ENCODE measurements around the gene HOXC10.

HOXC10 gene

GRCh38 chr12:53948650-53949593 lies 36.0 kb upstream of the HOXC10 start:
- TF ChIP-seq CTCF (IDR thresholded peaks at IDR 0.05), result no peak

GRCh38 chr12:53949631-53950436 lies 35.1 kb upstream of the HOXC10 start:
- no peak for TF ChIP-seq CTCF (IDR thresholded peaks at IDR 0.05)

- TF ChIP-seq CTCF (IDR thresholded peaks at IDR 0.05), result no peak
Observed at GRCh38 chr12:53950437-53950773, 34.5 kb upstream of the HOXC10 start.

GRCh38 chr12:53950789-53951576 lies 34.0 kb upstream of the HOXC10 start:
- no peak for TF ChIP-seq CTCF (IDR thresholded peaks at IDR 0.05)

- no peak for TF ChIP-seq CTCF (IDR thresholded peaks at IDR 0.05)
Observed at GRCh38 chr12:53951577-53952334, 33.2 kb upstream of the HOXC10 start.

GRCh38 chr12:53952335-53952694 lies 32.6 kb upstream of the HOXC10 start:
- no peak for TF ChIP-seq CTCF (IDR thresholded peaks at IDR 0.05)
